Astrocyte (in vitro differentiated cells and primary cell): ENCODE measurements around the gene MTCL3.

Experiments used
- EZH2 ChIP-seq: IDR thresholded peaks from 2 replicates; pipeline ENCODE4 v1.6.1; 2012; ENCODE audit warnings: mild to moderate bottlenecking, low read length, inconsistent platforms; ENCODE audit not compliant: insufficient read depth
- TF ChIP-seq, protein P1 (sequence below): IDR thresholded peaks from 2 replicates; pipeline ENCODE4 v1.5.1; 2011; ENCODE audit warnings: low read depth, mild to moderate bottlenecking, inconsistent platforms, low read length, moderate library complexity; ENCODE audit not compliant: insufficient read depth

- TF ChIP-seq, protein P1, sequence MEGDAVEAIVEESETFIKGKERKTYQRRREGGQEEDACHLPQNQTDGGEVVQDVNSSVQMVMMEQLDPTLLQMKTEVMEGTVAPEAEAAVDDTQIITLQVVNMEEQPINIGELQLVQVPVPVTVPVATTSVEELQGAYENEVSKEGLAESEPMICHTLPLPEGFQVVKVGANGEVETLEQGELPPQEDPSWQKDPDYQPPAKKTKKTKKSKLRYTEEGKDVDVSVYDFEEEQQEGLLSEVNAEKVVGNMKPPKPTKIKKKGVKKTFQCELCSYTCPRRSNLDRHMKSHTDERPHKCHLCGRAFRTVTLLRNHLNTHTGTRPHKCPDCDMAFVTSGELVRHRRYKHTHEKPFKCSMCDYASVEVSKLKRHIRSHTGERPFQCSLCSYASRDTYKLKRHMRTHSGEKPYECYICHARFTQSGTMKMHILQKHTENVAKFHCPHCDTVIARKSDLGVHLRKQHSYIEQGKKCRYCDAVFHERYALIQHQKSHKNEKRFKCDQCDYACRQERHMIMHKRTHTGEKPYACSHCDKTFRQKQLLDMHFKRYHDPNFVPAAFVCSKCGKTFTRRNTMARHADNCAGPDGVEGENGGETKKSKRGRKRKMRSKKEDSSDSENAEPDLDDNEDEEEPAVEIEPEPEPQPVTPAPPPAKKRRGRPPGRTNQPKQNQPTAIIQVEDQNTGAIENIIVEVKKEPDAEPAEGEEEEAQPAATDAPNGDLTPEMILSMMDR, result no peak
- no peak for TF ChIP-seq EZH2
Measured at GRCh38 chr6:127463056-127463455, 56.1 kb downstream of the MTCL3 start.
